ENCODE data around the gene NFE2L3. TPM values are rescaled to one million over a fixed set of nuclear protein-coding genes. Genes with fewer than 3 reads are reported as not detected.
"Not testable (repeated sequence)": the region's sequence is repeated elsewhere in the genome, so short reads cannot be mapped to it uniquely, and the experiment has no call there.

NFE2L3 gene
- total RNA-seq, 2 experiments from 2014 or later: 19.9 to 23.8 TPM

DNA sequence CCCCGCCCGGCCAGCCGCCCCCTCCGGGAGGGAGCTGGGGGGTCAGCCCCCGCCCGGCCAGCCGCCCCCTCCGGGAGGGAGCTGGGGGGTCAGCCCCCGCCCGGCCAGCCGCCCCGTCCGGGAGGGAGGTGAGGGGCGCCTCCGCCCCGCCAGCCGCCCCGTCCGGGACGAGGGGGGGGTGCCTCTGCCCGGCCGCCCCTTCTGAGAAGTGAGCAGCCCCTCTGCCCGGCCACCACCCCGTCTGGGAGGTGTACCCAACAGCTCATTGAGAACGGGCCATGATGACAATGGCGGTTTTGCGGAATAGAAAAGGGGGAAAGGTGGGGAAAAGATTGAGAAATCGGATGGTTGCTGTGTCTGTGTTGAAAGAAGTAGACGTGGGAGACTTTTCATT, 3.7 kb upstream of the NFE2L3 start:
- H3K9me3 Mint-ChIP-seq (ENCODE audit: low read depth); H3K36me3 Mint-ChIP-seq (ENCODE audit: low read depth); H3K27me3 Mint-ChIP-seq; DNase-seq; intact Hi-C loops (cut with DNase I, micrococcal nuclease); H3K27ac Mint-ChIP-seq; ATAC-seq; CTCF ChIA-PET; POLR2A ChIA-PET; H3K4me3 Mint-ChIP-seq: not testable (repeated sequence)
- H3K4me1 Mint-ChIP-seq: peaks cover 14% of the 10 kb centered on the region

DNA sequence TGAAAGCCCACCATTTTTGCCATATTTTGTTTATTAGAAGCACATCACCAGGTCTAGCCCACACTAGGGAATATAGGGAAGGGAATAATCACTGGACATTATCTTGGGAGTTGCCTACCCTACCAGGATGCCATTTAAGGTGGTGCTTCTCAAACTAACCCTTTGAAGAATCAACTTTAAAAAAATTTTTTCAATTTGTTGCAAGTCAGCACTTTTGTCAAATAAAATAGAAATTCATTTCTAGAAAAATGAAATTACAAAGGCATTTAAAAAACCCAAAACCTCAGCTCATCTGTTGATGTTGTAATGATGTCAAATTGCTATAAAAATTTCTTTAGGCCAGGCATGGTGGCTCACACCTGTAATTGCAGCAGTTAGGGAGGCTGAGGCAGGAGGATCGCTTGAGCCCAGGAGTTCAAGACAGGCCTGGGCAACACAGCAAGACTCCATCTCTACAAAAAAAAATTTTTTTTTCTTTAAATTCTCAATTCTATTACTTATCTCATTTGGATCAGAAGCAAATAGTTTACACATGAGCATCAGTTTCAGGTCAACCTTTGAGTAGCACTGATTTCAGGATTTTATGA, 2.5 kb upstream of the NFE2L3 start:
- peaks cover 25% of the 10 kb centered on the region for H3K4me1 Mint-ChIP-seq
- intact Hi-C loops (cut with DNase I, micrococcal nuclease): no loop called here
- H3K9me3 Mint-ChIP-seq (ENCODE audit: low read depth): no peaks in the 10 kb centered on the region
- POLR2A ChIA-PET: interaction anchor here (0.6 kb wide), 1 partner anchor 58 kb away, joined by 3 read pairs; no protein-coding TSS in a partner anchor
- CTCF ChIA-PET: interaction anchor here (0.7 to 3.3 kb wide), 2 partner anchors 24 to 58 kb away, joined by 3 to 21 read pairs; no protein-coding TSS in a partner anchor
- no peaks in the 10 kb centered on the region for H3K27me3 Mint-ChIP-seq
- ATAC-seq (no peak), DNase-seq (no peak)
- no peak overlapping the region for H3K27ac Mint-ChIP-seq
- H3K36me3 Mint-ChIP-seq (ENCODE audit: low read depth): peaks cover 9% of the 10 kb centered on the region
- no peak overlapping the region for H3K4me3 Mint-ChIP-seq

DNA sequence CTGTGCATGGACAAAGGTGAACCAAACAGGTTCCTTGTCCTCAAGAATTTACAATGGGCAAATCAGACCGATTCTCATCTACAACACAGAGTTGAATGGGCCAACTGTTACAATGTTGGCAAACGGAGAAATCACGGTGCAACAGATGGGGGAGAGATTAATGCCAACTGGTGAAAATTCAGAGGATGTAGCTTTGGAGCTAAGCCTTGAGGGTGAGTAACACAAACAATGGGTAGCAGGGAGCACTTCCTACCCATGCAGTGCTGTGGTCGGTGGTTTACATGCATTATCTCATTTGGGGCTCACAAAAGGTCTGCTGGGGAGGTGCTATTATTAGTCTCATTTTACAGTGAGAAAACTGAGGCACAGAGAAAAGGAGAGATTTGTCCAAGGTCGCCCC, 902 bp upstream of the NFE2L3 start:
- Mint-ChIP-seq H3K9me3 (ENCODE audit: low read depth) (no peaks in the 10 kb centered on the region), H3K4me1 (peaks cover 42% of the 10 kb centered on the region), H3K27ac (peak overlapping the region; percentile 97), H3K4me3 (peak overlapping the region; percentile 93), H3K36me3 (ENCODE audit: low read depth) (peaks cover 16% of the 10 kb centered on the region), H3K27me3 (no peaks in the 10 kb centered on the region)
- POLR2A ChIA-PET: interaction anchor here (1.7 to 1.9 kb wide), 5 partner anchors 16 to 143 kb away, joined by 5 to 19 read pairs (median 14); no protein-coding TSS in a partner anchor
- CTCF ChIA-PET: interaction anchor here (0.7 to 3.3 kb wide), 6 partner anchors 15 to 232 kb away, joined by 3 to 21 read pairs (median 8); partner anchors contain the start of gene CBX3
- ATAC-seq (no peak), DNase-seq (no peak)
- intact Hi-C loops (cut with DNase I, micrococcal nuclease): loop anchor here in 1 of 2 experiments (5.0 kb wide), 1 partner anchor 184 kb away; no protein-coding TSS in a partner anchor

DNA sequence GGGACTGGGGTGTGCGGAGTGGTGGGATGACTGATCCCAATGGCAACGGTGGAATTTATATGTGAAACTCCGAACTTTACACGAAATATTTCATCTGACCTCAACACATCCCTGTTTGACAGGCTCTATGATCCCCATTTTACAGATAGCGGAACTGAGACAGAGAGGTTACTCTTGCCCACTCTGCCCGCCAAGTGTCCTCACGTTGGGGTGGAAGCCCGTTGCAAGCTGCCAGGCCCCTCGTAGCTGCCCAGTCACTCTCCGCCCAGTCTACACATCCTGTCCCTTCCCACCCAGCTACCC, 397 bp upstream of the NFE2L3 start:
- Mint-ChIP-seq H3K4me1 (peaks cover 47% of the 10 kb centered on the region), H3K27me3 (no peaks in the 10 kb centered on the region), H3K9me3 (ENCODE audit: low read depth) (no peaks in the 10 kb centered on the region), H3K36me3 (ENCODE audit: low read depth) (peaks cover 16% of the 10 kb centered on the region), H3K4me3 (peak overlapping the region; percentile 93), H3K27ac (peak overlapping the region; percentile 97)
- no peak for DNase-seq
- ChIA-PET POLR2A (interaction anchor here (1.4 to 1.9 kb wide), 8 partner anchors 15 to 143 kb away, joined by 3 to 19 read pairs (median 10); partner anchors contain the start of gene CBX3), CTCF (interaction anchor here (0.7 to 3.3 kb wide), 7 partner anchors 15 to 1014 kb away, joined by 3 to 21 read pairs (median 6); partner anchors contain the start of genes CBX3 and HOXA9)
- intact Hi-C loops (cut with DNase I, micrococcal nuclease): loop anchor here in 1 of 2 experiments (5.0 kb wide), 1 partner anchor 184 kb away; no protein-coding TSS in a partner anchor
- ATAC-seq: no peak

DNA sequence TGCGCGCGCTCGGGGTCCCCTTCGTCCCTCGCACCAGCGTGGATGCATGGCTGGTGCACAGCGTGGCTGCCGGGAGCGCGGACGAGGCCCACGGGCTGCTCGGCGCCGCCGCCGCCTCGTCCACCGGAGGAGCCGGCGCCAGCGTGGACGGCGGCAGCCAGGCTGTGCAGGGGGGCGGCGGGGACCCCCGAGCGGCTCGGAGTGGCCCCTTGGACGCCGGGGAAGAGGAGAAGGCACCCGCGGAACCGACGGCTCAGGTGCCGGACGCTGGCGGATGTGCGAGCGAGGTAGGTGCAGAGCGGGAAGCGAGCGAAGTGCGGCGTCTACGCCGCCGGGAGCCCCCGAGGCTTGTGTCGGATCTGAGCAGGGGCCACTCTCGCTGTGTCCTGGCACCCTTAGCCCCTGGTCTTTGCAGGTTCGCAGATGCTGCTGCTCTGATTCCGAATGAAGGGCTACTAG, 813 bp downstream of the NFE2L3 start:
- not testable (repeated sequence) for H3K27me3 Mint-ChIP-seq; H3K9me3 Mint-ChIP-seq (ENCODE audit: low read depth); ATAC-seq
- peak overlapping the region; percentile 96 for H3K27ac Mint-ChIP-seq
- intact Hi-C loops (cut with DNase I, micrococcal nuclease): loop anchor here (1.0 to 5.0 kb wide), 11 partner anchors 34 to 291 kb away; partner anchors contain the start of gene CBX3 (in 1 of the 2)
- peak overlapping the region; percentile 93 for H3K4me3 Mint-ChIP-seq
- peaks cover 59% of the 10 kb centered on the region for H3K4me1 Mint-ChIP-seq
- DNase-seq: peak; percentile 66
- ChIA-PET CTCF (interaction anchor here (1.2 to 3.3 kb wide), 5 partner anchors 14 to 213 kb away, joined by 6 to 21 read pairs (median 9); no protein-coding TSS in a partner anchor), POLR2A (interaction anchor here (1.4 to 1.9 kb wide), 8 partner anchors 14 to 141 kb away, joined by 3 to 19 read pairs (median 10); partner anchors contain the start of gene CBX3)
- peaks cover 17% of the 10 kb centered on the region for H3K36me3 Mint-ChIP-seq (ENCODE audit: low read depth)

DNA sequence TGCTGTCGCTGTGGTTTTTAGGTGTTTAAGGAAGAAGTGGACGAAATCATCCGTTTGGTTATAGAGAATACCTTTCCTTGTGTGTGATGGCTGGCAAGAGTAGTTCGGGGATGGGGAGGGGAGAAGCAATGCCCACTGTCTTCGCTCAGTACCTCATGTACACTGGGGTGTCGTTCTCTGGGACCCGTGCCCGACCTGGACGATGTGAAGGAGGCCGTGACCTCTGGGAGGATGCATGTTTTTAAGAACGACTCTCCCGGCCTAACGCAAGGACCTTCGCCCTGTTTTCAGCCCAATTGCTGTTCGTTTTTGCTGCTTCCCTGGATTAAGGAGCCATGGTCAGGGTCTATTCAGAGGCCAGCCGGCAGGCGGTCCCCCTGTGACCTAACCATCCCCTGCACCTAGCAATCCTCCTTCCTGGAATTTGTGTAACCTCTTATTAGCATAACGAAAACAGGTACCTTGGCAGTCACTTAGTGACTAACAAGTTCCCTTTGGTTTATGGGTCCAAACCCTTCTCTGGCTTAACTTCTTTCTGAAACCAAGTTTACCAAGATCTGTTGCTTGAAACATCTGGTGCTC, 1.3 kb downstream of the NFE2L3 start:
- CTCF ChIA-PET: no interaction called here
- DNase-seq (peak; percentile 48), ATAC-seq (peak; percentile 31)
- POLR2A ChIA-PET: interaction anchor here (1.2 to 1.7 kb wide), 3 partner anchors 34 to 44 kb away, joined by 4 to 10 read pairs (median 7); no protein-coding TSS in a partner anchor
- Mint-ChIP-seq H3K27ac (peak overlapping the region; percentile 96), H3K4me1 (peaks cover 64% of the 10 kb centered on the region), H3K27me3 (no peaks in the 10 kb centered on the region), H3K4me3 (peak overlapping the region; percentile 93), H3K36me3 (ENCODE audit: low read depth) (peaks cover 21% of the 10 kb centered on the region), H3K9me3 (ENCODE audit: low read depth) (no peaks in the 10 kb centered on the region)
- intact Hi-C loops (cut with DNase I, micrococcal nuclease): loop anchor here (1.0 to 5.0 kb wide), 9 partner anchors 34 to 261 kb away; no protein-coding TSS in a partner anchor

DNA sequence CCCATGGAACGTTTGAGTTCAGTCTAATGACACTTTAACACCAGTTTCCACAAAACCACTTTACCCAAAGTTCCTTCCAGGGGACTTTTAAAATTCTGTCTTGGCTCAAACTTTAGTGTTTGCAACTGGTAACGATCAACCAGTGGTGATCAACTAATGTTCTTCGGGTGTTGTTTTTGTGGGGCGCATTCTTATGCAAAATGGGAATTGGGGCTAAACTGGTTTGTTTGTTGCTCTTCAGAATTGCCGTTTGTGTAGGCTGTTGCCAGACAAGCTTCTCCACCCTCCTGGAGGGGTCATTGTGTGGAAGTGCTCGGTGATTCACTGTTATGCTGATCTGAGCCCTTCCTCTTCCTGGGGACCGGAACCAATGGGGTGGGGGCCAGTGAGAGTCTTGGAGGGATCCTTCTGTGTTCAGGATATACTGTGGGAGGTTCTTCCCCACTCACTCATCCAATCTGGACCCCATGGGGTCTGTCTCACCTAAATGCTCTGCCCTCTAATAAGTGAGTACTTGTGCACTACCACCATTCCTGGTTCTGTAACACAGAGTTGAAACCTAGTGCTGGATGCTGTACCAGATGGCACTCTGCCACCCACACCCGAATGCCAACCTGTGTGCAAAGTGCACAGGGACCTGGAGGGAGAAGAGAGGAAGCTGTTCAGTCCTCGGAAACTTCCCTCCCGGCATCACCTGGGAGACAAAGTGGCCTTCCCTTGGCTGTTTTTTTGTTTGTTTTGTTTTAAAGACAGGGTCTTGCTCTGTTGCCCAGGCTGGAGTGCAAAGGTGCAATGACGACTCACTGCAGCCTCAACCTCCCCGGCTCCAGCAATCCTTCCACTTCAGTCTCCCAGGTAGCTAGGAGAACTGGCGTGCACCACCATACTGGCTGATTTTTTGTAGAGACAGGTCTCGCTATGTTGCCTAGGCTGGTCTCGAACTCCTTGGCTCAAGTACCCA, 2.1 kb downstream of the NFE2L3 start:
- POLR2A ChIA-PET: interaction anchor here (1.2 to 1.5 kb wide), 3 partner anchors 34 to 46 kb away, joined by 4 to 8 read pairs (median 7); partner anchors contain the start of gene HNRNPA2B1
- peak; percentile 48 for DNase-seq
- CTCF ChIA-PET: interaction anchor here (0.5 to 4.6 kb wide), 4 partner anchors 38 to 212 kb away, joined by 3 to 21 read pairs (median 5); no protein-coding TSS in a partner anchor
- peak overlapping the region; percentile 93 for H3K4me3 Mint-ChIP-seq
- H3K27ac Mint-ChIP-seq: peak overlapping the region; percentile 96
- ATAC-seq: peak; percentile 20
- H3K4me1 Mint-ChIP-seq: peaks cover 72% of the 10 kb centered on the region
- H3K36me3 Mint-ChIP-seq (ENCODE audit: low read depth): peaks cover 21% of the 10 kb centered on the region
- no peaks in the 10 kb centered on the region for H3K27me3 Mint-ChIP-seq
- H3K9me3 Mint-ChIP-seq (ENCODE audit: low read depth): no peaks in the 10 kb centered on the region
- intact Hi-C loops (cut with DNase I, micrococcal nuclease): loop anchor here (1.0 to 5.0 kb wide), 9 partner anchors 33 to 261 kb away; no protein-coding TSS in a partner anchor

DNA sequence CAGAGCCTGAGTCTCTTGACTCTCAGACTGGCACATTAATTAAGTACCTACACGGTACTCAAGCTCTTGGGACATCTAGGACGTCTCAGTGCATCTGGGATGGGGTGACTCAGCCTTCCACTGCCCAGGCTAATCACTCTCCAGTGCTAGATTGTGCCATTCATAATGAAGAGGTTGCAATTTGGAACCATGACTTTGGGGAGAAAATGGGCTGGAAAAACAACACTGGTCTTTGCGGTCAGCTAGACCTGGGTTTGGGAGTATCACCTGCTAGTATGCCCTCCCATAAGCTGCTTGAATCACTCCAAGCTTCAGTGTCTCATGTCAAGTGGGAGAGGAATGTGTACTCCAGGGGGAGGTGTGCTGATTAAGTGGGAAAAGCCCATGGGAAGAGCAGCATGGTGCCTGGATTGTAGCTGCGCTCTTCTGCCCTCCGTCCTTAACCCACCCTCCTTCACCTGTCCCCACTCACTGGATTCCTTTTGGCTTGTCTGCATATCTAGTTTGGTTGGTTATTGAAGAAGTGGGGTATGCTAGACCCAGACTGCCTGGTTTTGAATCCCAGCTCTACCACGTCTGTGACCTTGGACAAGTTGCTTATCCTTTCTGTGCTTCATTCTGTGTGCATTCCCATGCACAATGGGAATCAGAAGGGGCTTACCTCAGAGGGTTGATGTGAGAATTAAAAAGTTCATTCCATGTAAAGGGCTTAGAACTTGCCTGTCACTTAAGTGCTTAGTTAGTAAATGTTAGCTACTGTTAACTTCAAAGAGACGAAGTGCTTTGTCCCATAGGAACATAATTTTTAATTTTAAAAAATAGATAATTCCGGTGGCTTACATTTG, 3.8 kb downstream of the NFE2L3 start:
- Mint-ChIP-seq H3K4me3 (peak overlapping the region; percentile 48), H3K9me3 (ENCODE audit: low read depth) (no peaks in the 10 kb centered on the region), H3K27me3 (no peaks in the 10 kb centered on the region), H3K36me3 (ENCODE audit: low read depth) (peaks cover 23% of the 10 kb centered on the region), H3K27ac (peak overlapping the region; percentile 96), H3K4me1 (peaks cover 82% of the 10 kb centered on the region)
- DNase-seq: no peak
- ChIA-PET CTCF (interaction anchor here (0.8 to 4.6 kb wide), 11 partner anchors 11 to 261 kb away, joined by 3 to 21 read pairs (median 3); no protein-coding TSS in a partner anchor), POLR2A (interaction anchor here (0.8 to 3.4 kb wide), 10 partner anchors 11 to 65 kb away, joined by 3 to 32 read pairs (median 4); partner anchors contain the start of gene HNRNPA2B1)
- ATAC-seq: no peak
- intact Hi-C loops (cut with DNase I, micrococcal nuclease): loop anchor here (1.0 kb wide), 3 partner anchors 11 to 58 kb away; partner anchors contain the start of gene HNRNPA2B1 (in 1 of the 2)

DNA sequence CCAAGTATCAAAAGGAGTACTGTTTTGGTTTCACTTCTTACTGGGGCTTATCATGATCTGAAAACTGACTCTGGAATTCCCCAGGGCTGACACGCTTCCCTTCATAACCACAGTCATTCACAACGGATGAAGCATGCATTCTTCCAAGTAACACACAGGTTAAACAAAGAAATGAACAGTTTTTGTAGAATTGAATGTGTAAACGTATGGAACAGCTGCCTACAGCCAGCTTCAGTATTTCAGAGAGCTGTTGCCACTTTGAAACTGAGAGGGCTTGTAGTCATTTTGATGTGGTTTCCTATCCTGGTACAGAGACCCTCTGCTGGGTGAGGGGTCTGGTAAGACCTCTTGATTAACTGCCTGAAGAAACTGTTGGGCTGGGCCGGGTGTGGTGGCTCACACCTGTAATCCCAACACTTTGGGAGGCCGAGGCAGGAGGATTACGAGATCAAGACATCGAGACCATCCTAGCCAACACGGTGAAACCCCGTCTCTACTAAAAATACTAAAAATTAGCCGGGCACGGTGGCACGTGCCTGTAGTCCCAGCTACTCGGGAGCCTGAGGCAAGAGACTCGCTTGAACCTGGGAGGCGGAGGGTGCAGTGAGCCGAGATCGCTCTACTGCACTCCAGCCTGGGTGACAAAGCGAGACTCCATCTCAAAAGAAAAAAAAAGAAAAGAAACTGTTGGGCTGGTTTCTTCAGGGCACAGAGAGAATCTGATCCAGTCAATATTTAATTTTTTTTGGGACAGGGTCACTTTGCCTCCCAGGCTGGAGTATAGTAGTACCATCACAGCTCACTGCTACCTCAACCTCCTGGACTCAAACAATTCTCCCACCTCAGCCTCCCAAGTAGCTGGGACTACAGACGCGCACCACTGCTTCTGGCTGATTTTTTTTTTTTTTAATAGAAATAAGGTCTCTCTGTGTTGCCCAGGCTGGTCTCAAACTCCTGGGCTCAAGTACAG, 4.7 kb downstream of the NFE2L3 start:
- CTCF ChIA-PET: interaction anchor here (0.5 to 4.6 kb wide), 14 partner anchors 10 to 262 kb away, joined by 3 to 21 read pairs (median 3); no protein-coding TSS in a partner anchor
- peak overlapping the region; percentile 96 for H3K27ac Mint-ChIP-seq
- H3K27me3 Mint-ChIP-seq: no peaks in the 10 kb centered on the region
- peaks cover 77% of the 10 kb centered on the region for H3K4me1 Mint-ChIP-seq
- H3K36me3 Mint-ChIP-seq (ENCODE audit: low read depth): peaks cover 23% of the 10 kb centered on the region
- ATAC-seq (peak; percentile 56), DNase-seq (peak; percentile 74)
- H3K9me3 Mint-ChIP-seq (ENCODE audit: low read depth): no peaks in the 10 kb centered on the region
- intact Hi-C loops (cut with DNase I, micrococcal nuclease): loop anchor here (1.0 kb wide), 3 partner anchors 10 to 59 kb away; partner anchors contain the start of gene HNRNPA2B1 (in 1 of the 2)
- peak overlapping the region; percentile 48 for H3K4me3 Mint-ChIP-seq
- POLR2A ChIA-PET: interaction anchor here (0.6 to 3.4 kb wide), 9 partner anchors 10 to 66 kb away, joined by 3 to 32 read pairs (median 3); no protein-coding TSS in a partner anchor

All from activated CD4-positive, alpha-beta T cell treated with anti-CD3 and anti-CD28 coated beads for 36 hours (primary cell).